B cell (primary cell): ENCODE results near the gene MBP. TPM values are rescaled to one million over a fixed set of nuclear protein-coding genes. Genes with fewer than 3 reads are reported as not detected.

Experiments
- ATAC-seq: fragments of 200-7000 bp; cut with Tn5 transposase; one replicate; pipeline ENCODE4 v1.10.0; 2021; ENCODE audit warnings: low read depth, mild to moderate bottlenecking, moderate number of reproducible peaks, moderate library complexity
- CTCF ChIA-PET: fragments of 350-600 bp; sonication (Branson Sonifier 250); formaldehyde crosslinking; loops from one replicate; lab custom pipeline; 2021; ENCODE audit warnings: antibody characterized with exemption, inconsistent platforms; lab: Charles Lee
- POLR2A ChIA-PET: fragments of 350-600 bp; sonication (Branson Sonifier 250); formaldehyde crosslinking; loops from one replicate; lab custom pipeline; 2021; ENCODE audit warnings: antibody characterized with exemption; lab: Charles Lee
- DNase-seq: peaks from one replicate; pipeline ENCODE4 v3.0.0; 2013
- H2AFZ ChIP-seq: 2 replicates; pipeline ENCODE4 v1.6.1; 2012; ENCODE audit warnings: mild to moderate bottlenecking, low read depth, low read length; ENCODE audit not compliant: insufficient read depth, poor library complexity, severe bottlenecking
- H3K27ac ChIP-seq, 2 donors: 1 replicate in 1 of 2; 2 replicates in 1 of 2; pipeline ENCODE4 v1.5.1; 2012 to 2013; ENCODE audit warnings: low read length in 2 of 2, mild to moderate bottlenecking in 2 of 2, moderate library complexity in 1 of 2
- H3K27me3 ChIP-seq, 4 experiments: fragments of 200-600 bp in 1 of 4; sonication (generic) in 1 of 4; replicated peaks in 1 of 4; 1 replicate in 2 of 4; 2 replicates in 2 of 4; pipeline versions ENCODE4 v1.6.1 to v1.7.0; 2013 to 2016; ENCODE audit warnings: low read length in 3 of 4, mild to moderate bottlenecking in 2 of 4, mixed read lengths in 1 of 4, moderate library complexity in 1 of 4; ENCODE audit not compliant: insufficient read depth in 4 of 4, control insufficient read depth in 3 of 4; ENCODE audit errors: control extremely low read depth in 1 of 4
- H3K36me3 ChIP-seq, 2 experiments: replicated peaks in 1 of 2; 1 replicate in 1 of 2; 2 replicates in 1 of 2; pipeline versions ENCODE4 v1.6.1 to v1.7.1; 2013; ENCODE audit warnings: low read length in 1 of 2; ENCODE audit not compliant: insufficient read depth in 2 of 2, control insufficient read depth in 1 of 2; ENCODE audit errors: control extremely low read depth in 1 of 2, extremely low read depth in 1 of 2
- H3K4me1 ChIP-seq, 2 donors: fragments of 200-600 bp in 1 of 2; sonication (generic) in 1 of 2; 1 replicate in 1 of 2; 2 replicates in 1 of 2; pipeline versions ENCODE4 v1.5.1 to v1.6.1; 2013 to 2017; ENCODE audit warnings: low read length in 2 of 2; ENCODE audit not compliant: control insufficient read depth in 2 of 2, insufficient read depth in 2 of 2
- H3K4me2 ChIP-seq: replicated peaks from 2 replicates; pipeline ENCODE3; 2012; ENCODE audit warnings: mild to moderate bottlenecking, low read depth, low read length; ENCODE audit not compliant: poor library complexity, severe bottlenecking
- H3K4me3 ChIP-seq, 5 experiments: fragments of 200-600 bp in 1 of 5; sonication (generic) in 1 of 5; 1 replicate in 3 of 5; 2 replicates in 2 of 5; pipeline versions ENCODE4 v1.5.1 to v1.7.0; 2011 to 2016; ENCODE audit warnings: low read length in 4 of 5, mild to moderate bottlenecking in 4 of 5, low read depth in 2 of 5, control low read depth in 1 of 5, moderate library complexity in 1 of 5; ENCODE audit not compliant: insufficient read depth in 1 of 5; ENCODE audit errors: control extremely low read depth in 1 of 5, extremely low read depth in 1 of 5
- H3K79me2 ChIP-seq: fragments of 200-600 bp; sonication (generic); one replicate; pipeline ENCODE4 v1.6.0; 2016; ENCODE audit warnings: low read length; ENCODE audit not compliant: control insufficient read depth, insufficient read depth
- H3K9ac ChIP-seq: fragments of 200-600 bp; sonication (generic); 2 replicates; pipeline ENCODE4 v1.6.1; 2017; ENCODE audit warnings: mild to moderate bottlenecking, low read length, moderate library complexity
- H3K9me3 ChIP-seq, 3 donors: one replicate each; pipeline versions ENCODE4 v1.6.1 to v1.7.1; 2013; ENCODE audit warnings: low read length in 2 of 3; ENCODE audit not compliant: control insufficient read depth in 2 of 3, insufficient read depth in 1 of 3; ENCODE audit errors: control extremely low read depth in 1 of 3
- H4K20me1 ChIP-seq: 2 replicates; pipeline ENCODE4 v1.6.0; 2012; ENCODE audit warnings: mild to moderate bottlenecking, low read length; ENCODE audit not compliant: insufficient read depth, control insufficient read depth, poor library complexity, severe bottlenecking
- H3K27ac Mint-ChIP-seq: one replicate; pipeline ENCODE4 v1.8.0; 2021; ENCODE audit warnings: mixed read lengths
- H3K27me3 Mint-ChIP-seq: one replicate; pipeline ENCODE4 v1.8.0; 2021; ENCODE audit warnings: mixed read lengths
- H3K4me1 Mint-ChIP-seq: one replicate; pipeline ENCODE4 v1.8.0; 2021; ENCODE audit warnings: mixed read lengths
- H3K4me3 Mint-ChIP-seq: one replicate; pipeline ENCODE4 v1.8.0; 2021; ENCODE audit warnings: mixed read lengths
- H3K9me3 Mint-ChIP-seq: one replicate; pipeline ENCODE4 v1.8.0; 2022; ENCODE audit warnings: mixed read lengths; ENCODE audit not compliant: insufficient read depth
- CTCF ChIP-seq: fragments of 200-600 bp; IDR thresholded peaks from one replicate; pipeline ENCODE4 v1.8.0; 2022; ENCODE audit warnings: antibody characterized with exemption, mild to moderate bottlenecking
- EZH2 ChIP-seq: IDR thresholded peaks from 2 replicates; pipeline ENCODE4 v1.6.1; 2012; ENCODE audit warnings: borderline replicate concordance, low read depth, mild to moderate bottlenecking, moderate library complexity, low read length; ENCODE audit not compliant: insufficient read depth, poor library complexity, severe bottlenecking
- WGBS: methylation state at CpG from one replicate; pipeline ENCODE4 v1.1.5; 2013; ENCODE audit warnings: missing lambda C conversion rate; ENCODE audit not compliant: insufficient coverage; 5-methylcytosine and 5-hydroxymethylcytosine counted together
- intact Hi-C: fragments of 100-400 bp; cut with micrococcal nuclease; formaldehyde crosslinking; loops from one replicate; pipeline ENCODE4 v1.10.0; 2022
- polyA plus RNA-seq: library from polyadenylated mRNA; depleted of rRNA; stranded (reverse); fragments of >200 nt; gene quantifications from 2 replicates; pipeline ENCODE4 v1.2.3, GENCODE V29; 2012
- total RNA-seq, 2 donors: library from RNA; stranded (reverse); fragments of 120-200 nt in 1 of 2; gene quantifications; 1 replicate in 1 of 2; 2 replicates in 1 of 2; pipeline versions ENCODE4 v1.2.3 to v1.2.4, GENCODE V29; 2013 to 2022

Gene MBP
- total and polyA plus RNA-seq, 2 donors (not counting 1 experiment from before 2014, with no cell fraction given) = 30.1 to 192 TPM

- no peaks in the 10 kb centered on the region for H3K36me3 ChIP-seq
- no peak overlapping the region for H3K9ac ChIP-seq
- no peak for TF ChIP-seq EZH2
- TF ChIP-seq CTCF = no peak
- no peak overlapping the region for H3K4me3 ChIP-seq
- Mint-ChIP-seq H3K4me1 (peaks cover 30% of the 10 kb centered on the region), H3K4me3 (no peak overlapping the region), H3K9me3 (peaks cover 6% of the 10 kb centered on the region), H3K27me3 (no peaks in the 10 kb centered on the region), H3K27ac (no peak overlapping the region)
- DNase-seq (no peak), ATAC-seq (no peak)
- peaks cover 22 to 32% of the 10 kb centered on the region in 2 donors for H3K4me1 ChIP-seq
- no peaks in the 10 kb centered on the region for H4K20me1 ChIP-seq
- ChIA-PET CTCF (interaction anchor here (1.2 kb wide), 1 partner anchor 145 kb away, joined by 3 read pairs; no protein-coding TSS in a partner anchor), POLR2A (no interaction called here)
- H3K27me3 ChIP-seq = no peaks in the 10 kb centered on the region
- peaks cover 0 to 27% (median 23%) of the 10 kb centered on the region in 3 donors for H3K9me3 ChIP-seq
- 88% methylated on average over 11 of the region's 11 CpGs for WGBS
- intact Hi-C loops = no loop called here
- no peak overlapping the region for H3K27ac ChIP-seq
- H2AFZ ChIP-seq = no peak overlapping the region
- H3K4me2 ChIP-seq = no peak overlapping the region
- H3K79me2 ChIP-seq = no peaks in the 10 kb centered on the region
Measured at GRCh38 chr18:77145364-77145901, 12.8 kb upstream of the MBP start.

GRCh38 chr18:77144451-77145118 is 12.0 kb upstream of the MBP start:
- ATAC-seq (no peak), DNase-seq (no peak)
- Mint-ChIP-seq H3K27ac (peak overlapping the region; percentile 27), H3K4me3 (no peak overlapping the region), H3K9me3 (peaks cover 6% of the 10 kb centered on the region), H3K27me3 (no peaks in the 10 kb centered on the region), H3K4me1 (peaks cover 39% of the 10 kb centered on the region)
- H3K9me3 ChIP-seq = peaks cover 0 to 29% (median 23%) of the 10 kb centered on the region in 3 donors
- H3K9ac ChIP-seq = no peak overlapping the region
- H4K20me1 ChIP-seq = no peaks in the 10 kb centered on the region
- no peaks in the 10 kb centered on the region for H3K27me3 ChIP-seq
- H2AFZ ChIP-seq = no peak overlapping the region
- 100% methylated on average over 5 of the region's 6 CpGs for WGBS
- TF ChIP-seq CTCF (no peak), EZH2 (no peak)
- no peaks in the 10 kb centered on the region for H3K36me3 ChIP-seq
- H3K4me3 ChIP-seq = no peak overlapping the region
- H3K27ac ChIP-seq = no peak overlapping the region
- peaks cover 22 to 32% of the 10 kb centered on the region in 2 donors for H3K4me1 ChIP-seq
- H3K79me2 ChIP-seq = no peaks in the 10 kb centered on the region
- ChIA-PET POLR2A (no interaction called here), CTCF (interaction anchor here (1.1 to 1.2 kb wide), 2 partner anchors 92 to 144 kb away, joined by 3 read pairs; no protein-coding TSS in a partner anchor)
- H3K4me2 ChIP-seq = no peak overlapping the region
- intact Hi-C loops = no loop called here
